Cardiac atrium fibroblast (primary cell): ENCODE results near the gene SEMA3G. TPM values are rescaled to one million over a fixed set of nuclear protein-coding genes. Genes with fewer than 3 reads are reported as not detected.

Source experiments
- total RNA-seq: library from RNA; depleted of rRNA; stranded (reverse); fragments of >200 nt; gene quantifications from 2 replicates; pipeline ENCODE4 v1.2.3, GENCODE V29; 2015

SEMA3G gene
- under 0.01 and 0.49 TPM in 2 replicates for total RNA-seq

GRCh38 chr3:52444860-52445793 lies at the start of gene SEMA3G:
SEMA3G (minus strand) TSS chr3:52445103; CDS start chr3:52445027, 76 bp downstream.

DNA sequence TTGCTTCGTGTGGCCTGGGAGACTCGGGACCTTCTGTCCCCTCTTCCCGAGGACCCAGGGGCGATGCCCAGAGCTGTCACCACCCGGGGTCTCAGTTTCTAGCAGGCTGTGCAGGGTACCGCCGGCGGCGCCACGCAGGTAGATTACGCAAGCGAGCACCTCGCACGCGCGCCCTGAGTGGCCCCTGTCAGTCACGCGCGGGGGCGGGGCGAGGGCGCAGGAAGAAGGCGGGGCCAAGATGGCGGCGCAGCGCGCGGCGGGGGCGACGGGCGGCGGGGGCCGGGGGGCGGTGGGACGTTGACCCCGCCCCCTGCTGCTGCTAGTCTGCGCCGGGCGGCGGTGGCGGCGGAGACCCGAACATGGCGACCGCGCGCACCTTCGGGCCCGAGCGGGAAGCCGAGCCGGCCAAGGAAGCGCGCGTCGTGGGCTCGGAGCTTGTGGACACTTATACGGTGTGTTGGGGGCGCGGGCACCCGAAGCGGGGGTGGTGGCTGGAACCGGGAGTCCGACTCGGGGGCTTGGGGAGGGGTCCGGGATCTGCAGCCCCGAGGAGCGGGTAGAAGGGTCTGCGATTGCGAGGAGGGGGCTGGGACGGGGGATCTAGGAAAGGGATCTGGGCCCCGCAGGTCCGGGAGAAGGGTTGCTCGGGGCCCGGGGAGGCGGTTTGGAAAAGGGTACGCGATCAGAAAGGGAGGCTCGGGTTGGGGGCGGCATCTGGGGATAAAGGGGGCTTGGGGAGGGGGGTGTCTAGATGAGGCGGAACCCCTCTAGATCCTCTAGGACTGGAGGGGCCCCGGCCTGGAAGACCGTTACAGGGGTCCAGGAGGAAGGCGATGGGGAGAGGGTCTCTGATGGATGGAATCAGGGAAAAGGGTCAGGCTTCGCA lies 10.6 kb upstream of the SEMA3G start, which contains the start of gene NISCH:
Gene NISCH, plus strand, starts transcription at position 322 of the 886 bp plus-strand sequence. Its CDS starts 38 bp downstream, at position 360.

DNA sequence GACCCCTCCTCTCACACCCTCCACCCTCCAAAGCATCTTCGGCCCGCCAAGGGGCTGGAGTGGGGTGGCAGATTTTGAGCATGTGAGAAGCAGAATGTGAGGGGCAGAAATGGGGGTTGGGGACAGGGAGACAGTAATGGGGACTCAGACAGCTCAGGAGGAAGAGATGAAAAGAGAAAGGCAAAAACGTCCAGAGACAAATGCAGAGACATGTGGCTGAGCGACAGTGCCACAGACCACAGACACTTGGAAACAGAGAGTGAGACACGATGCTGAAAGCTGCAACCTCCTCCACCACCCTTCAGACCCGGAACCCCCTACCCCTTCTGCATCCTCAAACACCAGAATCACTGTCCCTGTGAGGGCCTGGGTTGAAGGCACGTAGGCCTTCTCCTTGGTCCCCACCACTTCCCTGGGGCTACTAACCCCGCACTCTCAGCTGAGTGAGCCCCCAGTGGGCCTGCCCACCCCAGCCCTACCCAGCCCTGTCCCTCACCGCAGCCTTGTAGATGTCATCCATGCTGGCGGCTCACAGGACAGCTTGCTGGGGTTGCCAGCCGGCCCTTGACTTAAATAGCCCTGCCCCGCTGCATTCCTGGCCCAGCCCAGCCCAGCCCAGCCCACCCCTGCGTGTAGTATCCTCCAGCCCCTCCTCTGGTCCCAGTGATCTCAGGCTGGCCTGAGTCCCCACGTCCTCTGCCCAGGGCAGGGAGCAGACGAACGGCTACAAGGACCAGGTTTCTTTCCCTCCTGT lies 8.8 kb upstream of the SEMA3G start, which contains the start of gene TNNC1:
Gene TNNC1, minus strand, starts transcription at position 546 of the 754 bp plus-strand sequence. Its CDS starts 26 bp downstream, at position 520.

Other genes starting within 250 kb of the SEMA3G start
- 22.7 and 29.6 TPM in 2 replicates for gene ALAS1, start 246.9 kb downstream of the SEMA3G start, total RNA-seq
- not detected in 2 replicates for gene TLR9, start 219.5 kb downstream of the SEMA3G start, total RNA-seq
- 113 and 128 TPM in 2 replicates for gene TWF2, start 205.9 kb downstream of the SEMA3G start, total RNA-seq
- gene PPM1M, start 199.3 kb downstream of the SEMA3G start, total RNA-seq, result 11.7 and 12.5 TPM in 2 replicates
- gene WDR82, start 166.5 kb downstream of the SEMA3G start, total RNA-seq, result 44.7 and 49.6 TPM in 2 replicates
- gene GLYCTK, start 157.3 kb downstream of the SEMA3G start, total RNA-seq, result 6.7 and 8.4 TPM in 2 replicates
- 2.3 and 2.9 TPM in 2 replicates for gene DNAH1, start 128.8 kb downstream of the SEMA3G start, total RNA-seq
- gene BAP1, start 35.1 kb downstream of the SEMA3G start, total RNA-seq, result 44.2 and 50.5 TPM in 2 replicates
- 2.2 and 2.3 TPM in 2 replicates for gene PHF7, start 34.4 kb downstream of the SEMA3G start, total RNA-seq
- not detected in 2 replicates for gene TNNC1, start 8.9 kb upstream of the SEMA3G start, total RNA-seq
- 29.8 and 30.5 TPM in 2 replicates for gene NISCH, start 10.5 kb upstream of the SEMA3G start, total RNA-seq
- 2.0 and 7.1 TPM in 2 replicates for gene STAB1, start 50.2 kb upstream of the SEMA3G start, total RNA-seq
- 94.4 and 113 TPM in 2 replicates for gene NT5DC2, start 88.8 kb upstream of the SEMA3G start, total RNA-seq
- 0.18 and 0.65 TPM in 2 replicates for gene UQCC5, start 91.5 kb upstream of the SEMA3G start, total RNA-seq
- gene PBRM1, start 240.8 kb upstream of the SEMA3G start, total RNA-seq, result 21.1 and 43.1 TPM in 2 replicates
- 76.4 and 77.9 TPM in 2 replicates for gene GNL3, start 240.9 kb upstream of the SEMA3G start, total RNA-seq